ENCODE measurements around the gene GCM1. TPM values are rescaled to one million over a fixed set of nuclear protein-coding genes. Genes with fewer than 3 reads are reported as not detected.

Gene GCM1
- total RNA-seq, 1 donor from 2014 or later = 0.29 TPM

GRCh38 chr6:53130569-53131290 is 17.9 kb downstream of the GCM1 start:
- H3K4me1 Mint-ChIP-seq = no peaks in the 10 kb centered on the region
- H3K36me3 Mint-ChIP-seq (ENCODE audit: low read depth) = peaks cover 2% of the 10 kb centered on the region
- H3K9me3 Mint-ChIP-seq = no peaks in the 10 kb centered on the region
- ChIA-PET CTCF (no interaction called here), POLR2A (no interaction called here)
- ATAC-seq (ENCODE audit: low read depth) (no peak), DNase-seq (no peak)
- no peak overlapping the region for H3K4me3 Mint-ChIP-seq
- intact Hi-C loops (cut with micrococcal nuclease) = no loop called here
- H3K27ac Mint-ChIP-seq = no peak overlapping the region
- peaks cover 5% of the 10 kb centered on the region for H3K27me3 Mint-ChIP-seq
- no peak for TF ChIP-seq CTCF (IDR thresholded peaks at IDR 0.05)

GRCh38 chr6:53128842-53129241 is 19.8 kb downstream of the GCM1 start:
- Mint-ChIP-seq H3K9me3 (no peaks in the 10 kb centered on the region), H3K36me3 (ENCODE audit: low read depth) (peaks cover 2% of the 10 kb centered on the region), H3K4me1 (no peaks in the 10 kb centered on the region), H3K4me3 (no peak overlapping the region), H3K27me3 (peaks cover 5% of the 10 kb centered on the region), H3K27ac (no peak overlapping the region)
- CTCF ChIA-PET = no interaction called here
- POLR2A ChIA-PET = interaction anchor here (0.6 kb wide), 1 partner anchor 31 kb away, joined by 11 read pairs; no protein-coding TSS in a partner anchor
- ATAC-seq (ENCODE audit: low read depth) = no peak
- intact Hi-C loops (cut with micrococcal nuclease) = no loop called here
- TF ChIP-seq CTCF (IDR thresholded peaks at IDR 0.05) = no peak
- no peak for DNase-seq

GRCh38 chr6:53125276-53125675 is 23.4 kb downstream of the GCM1 start:
- peaks cover 5% of the 10 kb centered on the region for H3K27me3 Mint-ChIP-seq
- intact Hi-C loops (cut with micrococcal nuclease) = no loop called here
- H3K27ac Mint-ChIP-seq = no peak overlapping the region
- DNase-seq = no peak
- ChIA-PET POLR2A (no interaction called here), CTCF (no interaction called here)
- no peaks in the 10 kb centered on the region for H3K36me3 Mint-ChIP-seq (ENCODE audit: low read depth)
- H3K9me3 Mint-ChIP-seq = no peaks in the 10 kb centered on the region
- TF ChIP-seq CTCF (IDR thresholded peaks at IDR 0.05) = no peak
- ATAC-seq (ENCODE audit: low read depth) = no peak
- no peaks in the 10 kb centered on the region for H3K4me1 Mint-ChIP-seq
- no peak overlapping the region for H3K4me3 Mint-ChIP-seq

GRCh38 chr6:53124131-53124800 is 24.4 kb downstream of the GCM1 start:
- DNase-seq (no peak), ATAC-seq (ENCODE audit: low read depth) (no peak)
- Mint-ChIP-seq H3K27ac (no peak overlapping the region), H3K4me1 (no peaks in the 10 kb centered on the region), H3K27me3 (peaks cover 5% of the 10 kb centered on the region), H3K4me3 (no peak overlapping the region), H3K9me3 (no peaks in the 10 kb centered on the region), H3K36me3 (ENCODE audit: low read depth) (no peaks in the 10 kb centered on the region)
- ChIA-PET CTCF (no interaction called here), POLR2A (no interaction called here)
- TF ChIP-seq CTCF (IDR thresholded peaks at IDR 0.05) = no peak
- intact Hi-C loops (cut with micrococcal nuclease) = no loop called here

GRCh38 chr6:53119772-53120409 is 28.8 kb downstream of the GCM1 start:
- POLR2A ChIA-PET = interaction anchor here (0.5 kb wide), 1 partner anchor 220 kb away, joined by 7 read pairs; no protein-coding TSS in a partner anchor
- no peak for DNase-seq
- no peak for ATAC-seq (ENCODE audit: low read depth)
- TF ChIP-seq CTCF (IDR thresholded peaks at IDR 0.05) = no peak
- H3K27ac Mint-ChIP-seq = no peak overlapping the region
- peaks cover 2% of the 10 kb centered on the region for H3K9me3 Mint-ChIP-seq
- no peaks in the 10 kb centered on the region for H3K4me1 Mint-ChIP-seq
- H3K27me3 Mint-ChIP-seq = no peaks in the 10 kb centered on the region
- intact Hi-C loops (cut with micrococcal nuclease) = no loop called here
- H3K4me3 Mint-ChIP-seq = no peak overlapping the region
- no peaks in the 10 kb centered on the region for H3K36me3 Mint-ChIP-seq (ENCODE audit: low read depth)
- CTCF ChIA-PET = no interaction called here
